HG02938 (cell line): Measurements from ENCODE around the gene PRICKLE2.

ENCODE experiments used
- ATAC-seq: cut with Tn5 transposase; IDR thresholded peaks from one replicate; pipeline ENCODE4 v1.9.1; 2021; ENCODE audit warnings: mild to moderate bottlenecking, moderate library complexity; ENCODE audit not compliant: unreplicated experiment

Gene PRICKLE2

DNA sequence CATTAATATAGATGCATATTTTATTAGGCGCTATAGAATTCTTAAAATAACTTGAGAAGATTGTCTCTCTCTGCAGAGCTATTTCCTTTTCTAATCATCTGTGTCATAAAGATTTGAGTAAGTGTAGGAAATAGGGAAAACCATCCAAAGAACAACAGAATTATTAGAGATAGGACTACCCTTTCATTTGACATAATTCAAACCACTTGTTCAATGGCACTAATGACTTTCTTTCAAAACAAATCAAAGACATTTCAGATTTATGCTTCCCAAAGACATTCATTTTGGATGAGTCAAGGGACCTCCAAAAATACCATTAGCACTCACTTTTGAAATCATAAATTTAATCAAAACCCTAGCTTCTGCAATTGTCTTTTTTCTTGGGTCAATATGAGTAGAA lies 29.5 kb downstream of the PRICKLE2 start:
- ATAC-seq = no peak

DNA sequence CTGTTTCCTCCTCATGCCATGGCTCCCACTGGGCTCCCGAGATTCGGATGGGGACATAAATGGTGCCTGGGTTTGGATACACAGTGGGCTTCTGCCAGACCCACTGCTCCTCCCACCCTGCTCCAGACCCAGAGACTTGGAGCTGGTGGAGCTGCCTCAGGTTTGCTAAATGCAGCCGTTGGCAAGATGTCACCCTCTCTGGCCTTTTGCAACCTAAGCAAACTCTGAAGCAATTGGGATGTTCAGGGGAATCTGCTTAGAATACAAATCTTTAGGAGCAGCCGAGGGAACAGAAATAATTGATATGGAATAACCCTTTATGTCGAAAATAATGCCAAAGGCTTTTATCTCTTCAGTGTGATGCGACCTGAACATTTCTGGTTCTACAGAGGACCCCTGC lies 33.4 kb downstream of the PRICKLE2 start:
- no peak for ATAC-seq

DNA sequence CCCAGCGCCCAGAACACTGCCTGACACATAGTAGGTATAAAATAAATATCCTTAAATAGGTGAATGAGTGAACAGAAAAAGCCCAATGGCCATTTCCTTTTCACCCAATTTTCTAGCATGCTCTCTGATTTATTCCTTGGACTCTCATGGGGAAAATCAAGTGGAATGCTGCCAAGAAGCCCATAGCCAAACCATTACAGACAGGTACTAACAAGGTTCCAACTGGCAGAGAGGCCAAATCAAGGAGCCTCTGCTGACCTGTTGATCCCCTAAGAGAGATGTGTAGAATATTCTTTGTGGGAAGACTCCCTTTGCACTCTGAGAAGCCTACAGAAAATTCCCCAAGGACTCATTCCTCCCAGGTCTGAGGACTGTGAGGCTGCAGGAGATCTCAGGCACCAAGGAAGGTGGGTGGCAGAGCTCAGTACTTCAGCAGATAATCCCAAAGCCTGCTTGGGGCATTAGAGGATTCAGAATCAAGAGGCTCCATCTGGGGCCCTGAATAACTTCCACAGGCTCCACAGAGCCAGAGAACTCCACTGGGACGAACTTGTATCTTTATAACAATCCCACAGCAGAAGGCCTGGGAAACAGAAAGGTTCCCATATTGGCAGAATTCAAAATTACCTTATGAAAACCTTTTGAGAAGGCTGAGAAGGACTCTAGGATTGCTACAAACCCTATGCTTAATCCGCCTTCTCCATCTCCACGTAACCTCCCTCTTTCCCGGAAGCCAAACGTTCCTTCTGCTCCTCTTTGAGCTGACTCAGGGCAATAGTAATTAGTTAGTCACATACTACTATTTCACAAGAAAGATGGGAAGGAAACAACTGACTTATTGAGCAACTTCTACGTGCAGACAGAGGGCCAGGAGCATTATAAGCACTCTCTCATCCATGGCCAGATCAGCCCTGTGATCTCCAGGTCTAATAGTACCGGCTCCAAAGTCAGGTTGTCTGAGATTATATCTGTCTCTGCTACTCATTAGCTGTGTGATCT lies 34.5 kb downstream of the PRICKLE2 start:
- no peak for ATAC-seq

DNA sequence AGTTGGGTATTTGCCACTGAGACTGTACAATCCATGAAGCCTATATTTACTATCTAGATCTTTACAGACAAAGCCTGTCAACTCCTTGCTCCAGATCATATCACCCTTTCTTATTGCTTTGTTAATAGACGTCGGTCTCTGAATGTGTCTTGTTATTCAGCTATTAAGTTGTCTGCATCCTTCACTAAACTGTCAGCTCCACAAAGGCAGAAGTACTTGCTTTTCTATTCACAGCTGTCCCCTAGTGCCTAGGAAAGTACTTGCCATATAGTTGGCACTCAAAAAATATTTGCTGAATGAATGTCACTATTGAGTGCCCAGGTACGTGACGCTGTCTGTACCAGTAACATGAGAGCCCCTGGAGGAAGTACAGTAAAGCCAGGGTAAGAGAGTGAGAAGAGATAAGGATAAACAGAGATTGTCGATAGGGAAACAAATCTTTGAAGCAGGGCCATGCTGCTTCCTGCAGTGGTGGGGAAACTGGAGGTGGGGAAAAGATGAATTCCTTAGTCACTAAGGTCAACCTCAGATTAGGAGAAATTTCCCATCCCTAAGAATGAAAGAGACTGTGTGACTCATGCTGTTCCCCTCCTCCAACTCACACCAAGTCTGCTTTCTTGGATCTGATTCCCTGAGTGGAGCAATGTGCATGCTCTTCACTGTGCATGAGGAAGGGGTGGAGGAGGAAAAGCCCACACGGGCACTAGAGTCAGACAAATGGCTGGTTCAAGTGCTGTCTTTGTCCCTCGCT lies 36.3 kb downstream of the PRICKLE2 start:
- no peak for ATAC-seq

DNA sequence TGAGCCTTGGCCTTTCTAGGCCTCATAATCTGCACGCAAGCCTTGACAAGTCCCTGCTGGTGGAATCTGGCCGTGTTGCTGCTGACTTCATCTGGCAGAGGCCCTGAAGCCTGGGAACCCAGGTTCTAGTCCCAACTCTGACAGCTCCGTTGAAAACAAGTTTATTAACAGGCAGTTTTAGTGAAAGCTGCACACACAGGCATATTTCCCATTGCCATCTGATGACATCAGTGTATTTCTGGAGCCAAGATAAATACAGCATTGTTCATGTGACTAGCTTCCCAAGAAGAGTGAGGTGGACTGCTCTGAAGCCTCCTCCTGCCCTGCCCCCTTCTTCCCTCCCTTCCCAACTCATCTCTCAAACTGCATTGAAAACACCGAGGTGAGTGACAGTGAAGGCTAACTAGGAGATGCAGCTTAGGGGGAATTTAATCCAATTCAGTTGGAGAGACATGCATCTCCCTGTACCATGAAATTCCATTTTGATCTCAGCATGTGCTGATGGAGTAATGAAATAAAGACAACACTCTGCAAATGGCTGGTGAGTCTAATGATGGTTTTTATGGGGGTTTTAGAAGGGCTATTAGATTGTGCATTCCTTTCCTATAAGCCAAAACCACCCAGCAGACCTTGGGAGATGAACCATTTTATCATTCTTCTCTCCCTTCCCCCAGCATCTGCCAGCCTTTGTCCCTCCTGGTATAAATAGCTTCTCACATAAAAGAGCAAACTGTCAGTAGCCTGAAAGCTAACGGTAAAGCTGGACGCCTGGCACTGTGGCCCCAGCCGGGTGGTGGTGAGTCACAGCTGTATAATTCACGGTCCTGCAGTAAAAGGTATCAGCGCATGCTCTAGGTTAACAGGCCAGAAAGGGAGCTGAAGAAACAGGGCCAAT lies 38.0 kb downstream of the PRICKLE2 start:
- ATAC-seq = no peak

DNA sequence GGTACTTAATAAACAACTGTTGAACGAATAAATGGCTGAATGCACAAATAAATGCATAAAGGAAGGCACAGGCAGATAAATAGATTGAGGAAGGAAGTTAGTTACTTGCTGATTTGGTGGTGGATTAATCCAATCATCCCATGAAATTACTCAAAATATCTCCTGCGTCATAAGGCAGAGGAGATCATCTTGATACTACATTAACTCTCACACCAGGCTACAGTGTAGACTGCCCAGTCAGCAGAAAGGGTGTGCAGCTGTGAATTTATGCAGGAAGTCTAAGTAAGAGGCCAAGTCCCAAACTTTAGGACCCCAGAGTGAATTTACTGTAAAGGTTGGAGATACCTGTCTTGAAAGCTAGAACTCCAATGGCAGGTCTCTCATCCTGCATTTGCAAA lies 38.6 kb downstream of the PRICKLE2 start:
- ATAC-seq = no peak

DNA sequence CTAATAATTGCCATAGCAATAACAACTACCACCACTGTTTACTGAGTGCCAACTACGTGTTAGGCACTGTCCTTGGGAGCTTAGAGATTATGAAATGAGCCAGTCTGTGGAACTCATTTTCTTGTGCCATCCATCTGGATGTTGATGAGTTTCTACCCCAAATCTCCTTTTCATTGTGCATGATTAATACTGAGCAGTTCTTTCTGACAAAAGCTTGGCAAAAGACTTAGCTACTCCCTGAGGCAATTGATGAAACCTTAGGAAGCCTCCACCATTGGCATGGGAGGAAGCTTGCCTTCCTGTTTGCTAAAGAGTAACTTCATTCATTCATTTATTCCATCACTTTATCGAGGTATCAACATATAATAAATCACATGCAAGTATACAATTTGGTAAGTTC lies 39.8 kb downstream of the PRICKLE2 start:
- no peak for ATAC-seq

DNA sequence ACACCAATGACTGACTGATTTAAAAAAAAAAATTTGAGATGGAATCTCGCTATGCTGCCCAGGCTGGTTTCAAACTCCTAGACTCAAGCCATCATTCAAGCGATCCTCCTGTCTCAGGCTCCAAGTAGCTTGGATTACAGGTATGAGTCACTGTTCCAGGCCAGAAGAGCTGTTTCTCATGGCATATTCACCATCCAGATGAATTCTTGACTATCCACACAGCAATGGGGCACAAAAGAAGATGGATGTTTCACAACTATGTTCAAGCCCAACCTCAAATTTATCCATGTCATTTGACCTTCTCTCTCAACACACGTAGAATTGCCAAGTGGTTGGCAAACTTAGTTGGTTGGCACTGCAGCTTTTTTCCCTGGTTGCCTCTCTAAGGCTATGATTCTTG lies 40.6 kb downstream of the PRICKLE2 start:
- no peak for ATAC-seq

DNA sequence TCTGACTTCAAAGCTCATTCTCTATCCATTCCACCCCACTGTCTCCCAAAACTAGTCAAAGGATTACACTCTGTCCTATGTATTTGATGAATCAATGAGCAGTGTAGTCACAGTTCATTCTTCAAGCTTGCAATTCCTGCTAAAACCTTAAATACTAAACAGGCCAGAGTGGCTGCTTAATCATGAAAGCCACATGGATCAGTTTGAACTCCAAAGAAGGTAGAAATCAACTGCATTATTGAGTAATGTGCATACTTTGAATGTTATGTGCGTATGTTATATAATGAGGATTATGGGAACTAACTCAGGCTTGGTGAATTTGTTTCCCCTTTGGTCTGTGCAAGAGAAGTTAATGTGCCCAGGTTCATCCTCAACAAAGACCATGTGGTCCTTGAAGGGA lies 45.4 kb downstream of the PRICKLE2 start:
- no peak for ATAC-seq

DNA sequence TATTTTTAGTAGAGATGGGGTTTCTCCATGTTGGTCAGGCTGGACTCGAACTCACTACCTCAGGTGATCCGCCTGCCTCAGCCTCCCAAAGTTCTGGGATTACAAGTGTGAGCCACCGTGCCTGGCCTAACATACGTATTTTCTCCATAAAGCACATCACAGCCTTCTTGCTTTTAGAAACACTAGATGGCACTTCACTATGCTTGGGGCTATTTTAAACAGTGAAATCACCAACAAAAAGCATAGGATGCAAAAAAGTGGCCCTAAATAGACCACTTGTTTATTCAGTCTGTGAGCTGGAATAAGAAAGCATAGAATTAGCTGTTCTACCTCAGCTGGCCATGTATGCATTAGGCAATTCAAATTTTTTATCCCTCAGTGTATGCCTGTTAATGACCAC lies 46.0 kb downstream of the PRICKLE2 start:
- no peak for ATAC-seq

DNA sequence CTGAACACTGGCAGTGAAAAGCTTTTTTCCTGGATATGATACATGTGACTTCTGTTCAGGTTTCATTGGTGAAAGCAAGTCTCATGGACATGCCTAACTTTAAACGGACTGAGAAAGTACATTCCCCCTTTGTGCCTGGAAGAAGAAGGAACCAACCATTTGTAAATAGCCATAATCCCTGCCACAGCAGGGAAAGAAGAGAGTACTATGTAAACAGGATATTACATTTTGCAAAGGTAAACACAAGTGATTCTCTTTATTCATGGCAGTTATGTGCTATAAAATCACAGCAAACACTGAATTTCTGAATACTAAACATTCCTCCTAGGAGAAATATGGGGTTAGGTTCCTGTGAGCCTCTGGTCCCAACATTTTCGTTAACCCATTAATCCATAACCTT lies 46.8 kb downstream of the PRICKLE2 start:
- ATAC-seq = no peak

DNA sequence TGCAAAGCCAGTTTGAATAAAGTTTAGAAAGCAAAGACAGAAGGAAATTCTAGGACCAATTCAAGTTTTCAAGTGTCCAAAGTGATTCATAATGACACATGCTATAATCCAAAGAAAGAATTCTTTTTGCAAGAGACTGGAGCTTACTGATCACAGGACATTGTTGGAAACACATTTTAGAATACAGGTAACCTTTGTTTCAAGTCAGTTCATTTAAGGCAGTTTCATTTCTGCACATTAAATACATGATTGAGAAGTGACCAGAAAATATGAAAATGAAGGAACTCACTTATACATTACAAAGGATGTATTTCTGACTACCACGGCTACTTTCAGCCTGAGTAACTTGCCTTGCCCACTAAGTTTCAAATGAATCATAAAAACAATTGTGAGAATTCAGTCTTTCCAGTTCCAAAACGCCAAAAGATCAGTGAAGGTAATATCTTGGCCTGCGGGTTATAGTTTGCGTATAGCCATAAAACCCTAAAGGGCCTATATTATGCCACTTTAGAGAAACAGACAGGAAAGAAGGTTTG lies 48.7 kb downstream of the PRICKLE2 start:
- no peak for ATAC-seq

DNA sequence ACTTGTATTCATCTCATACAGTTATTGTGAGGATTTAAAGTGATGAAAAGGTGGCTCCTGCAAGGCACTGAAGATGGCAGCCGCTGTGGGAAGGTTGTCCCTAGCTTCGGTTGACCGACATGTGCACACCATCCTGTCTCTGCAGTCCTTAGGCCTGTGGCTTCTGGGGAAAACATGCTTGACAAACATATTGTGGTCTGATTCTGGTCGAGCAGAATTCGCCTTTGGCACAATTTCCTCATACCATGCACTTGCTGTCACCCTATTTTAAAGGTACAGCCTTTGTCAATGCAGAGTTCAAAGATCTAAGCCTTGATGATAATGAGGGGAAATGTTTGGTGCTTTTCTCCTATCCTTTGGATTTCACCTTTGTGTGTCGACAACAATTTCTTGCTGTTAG lies 50.9 kb downstream of the PRICKLE2 start:
- ATAC-seq = no peak

DNA sequence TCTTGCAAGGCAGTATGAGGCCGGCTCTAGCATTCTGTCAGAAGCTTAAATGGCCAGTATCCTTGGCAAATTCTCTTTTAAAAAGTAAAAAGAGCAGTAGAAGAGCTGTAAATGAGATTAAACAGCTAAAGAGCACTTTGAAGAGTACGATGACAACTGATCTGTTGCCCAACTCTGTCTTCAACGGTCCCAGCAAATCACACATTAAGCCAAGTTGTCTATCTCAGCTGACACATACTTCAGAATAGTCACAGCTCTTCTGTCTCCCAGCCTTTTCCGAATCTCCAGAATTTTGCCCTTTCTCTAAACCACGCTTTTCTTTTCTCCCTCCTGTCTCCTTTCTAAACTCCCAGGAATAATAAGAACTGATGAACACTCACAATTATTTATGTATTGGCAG lies 51.7 kb downstream of the PRICKLE2 start:
- ATAC-seq = no peak

DNA sequence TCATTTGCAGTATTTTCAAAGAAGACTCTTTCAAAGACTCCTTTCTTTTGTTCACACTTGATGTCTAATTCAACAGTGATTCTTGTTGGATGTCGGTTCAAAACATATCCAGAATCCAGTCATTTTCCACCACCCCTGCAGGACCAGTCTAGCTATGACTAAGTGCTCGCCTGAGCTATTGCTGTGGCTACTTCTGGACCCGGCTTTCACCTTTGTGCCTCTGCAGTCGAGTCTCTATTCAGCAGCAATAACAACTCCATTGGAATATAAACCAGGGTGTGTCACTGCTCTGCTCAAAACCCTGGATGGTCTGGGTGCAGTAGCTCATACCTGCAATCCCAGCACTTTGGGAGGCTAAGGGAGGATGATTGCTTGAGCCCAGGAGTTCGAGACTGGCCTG lies 55.0 kb downstream of the PRICKLE2 start:
- no peak for ATAC-seq

DNA sequence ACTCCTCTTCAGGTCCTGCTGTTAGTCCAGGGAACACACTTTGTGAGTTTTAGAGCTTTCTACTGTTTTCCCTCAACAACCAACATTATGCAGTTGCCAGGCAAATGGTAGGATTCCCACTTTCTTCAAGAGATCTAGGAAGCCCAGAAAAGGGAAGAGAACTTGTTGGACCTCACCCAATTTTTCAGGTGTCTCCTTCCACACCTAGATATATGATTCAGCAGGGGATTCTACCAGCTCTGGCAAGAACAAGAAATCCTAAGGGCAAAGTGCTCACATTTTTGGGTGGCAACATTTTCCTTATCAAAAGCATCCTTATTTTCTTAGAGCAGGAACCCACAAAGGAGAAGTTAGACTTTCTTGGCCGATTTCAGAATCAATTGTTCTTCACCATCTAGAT lies 57.4 kb downstream of the PRICKLE2 start:
- no peak for ATAC-seq

DNA sequence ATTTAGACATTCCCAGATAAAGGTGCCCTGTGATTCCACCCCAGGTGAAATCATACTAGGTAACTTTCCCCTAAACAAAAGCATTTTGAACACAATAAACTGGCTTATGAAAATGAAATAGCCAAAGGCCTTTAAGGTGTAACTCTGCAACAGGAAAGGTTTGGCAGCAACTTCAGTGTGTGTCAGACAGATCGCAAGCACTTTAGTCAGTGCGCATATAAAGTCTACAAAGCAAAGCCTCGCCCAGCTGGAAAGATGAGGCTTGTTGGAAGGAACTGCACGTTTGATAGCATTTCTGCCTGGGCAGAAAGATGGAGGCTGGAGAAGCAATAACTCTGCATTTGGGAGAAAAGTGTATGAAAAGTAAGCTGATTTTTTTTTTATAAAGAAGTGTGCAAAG lies 57.9 kb downstream of the PRICKLE2 start:
- no peak for ATAC-seq

DNA sequence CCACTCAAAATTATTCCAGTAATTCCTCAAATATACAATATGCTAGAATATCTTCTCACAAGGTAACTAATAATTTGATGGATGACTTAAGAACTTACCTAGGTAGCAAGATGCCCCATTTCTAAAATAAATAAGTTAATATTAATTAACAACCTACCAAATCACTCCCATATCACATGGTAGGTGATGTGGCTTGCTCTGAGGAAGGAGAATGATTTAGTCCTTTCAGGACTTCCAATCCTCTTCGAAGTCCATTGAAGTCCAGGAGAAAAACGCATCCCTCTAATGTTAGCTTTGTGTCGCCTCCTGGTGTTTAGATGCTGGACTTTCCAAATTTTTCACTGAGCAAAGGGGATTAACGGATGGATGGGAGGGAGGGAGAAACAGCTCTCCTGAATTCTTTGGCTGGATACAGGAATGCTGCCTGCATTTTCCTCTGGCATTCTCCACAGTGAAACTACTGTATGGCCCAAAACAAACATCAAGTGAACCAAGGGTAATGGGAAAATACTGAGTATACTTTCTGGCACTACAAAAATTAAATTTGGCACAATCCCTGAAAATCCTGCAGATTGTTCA lies 58.6 kb downstream of the PRICKLE2 start:
- no peak for ATAC-seq

DNA sequence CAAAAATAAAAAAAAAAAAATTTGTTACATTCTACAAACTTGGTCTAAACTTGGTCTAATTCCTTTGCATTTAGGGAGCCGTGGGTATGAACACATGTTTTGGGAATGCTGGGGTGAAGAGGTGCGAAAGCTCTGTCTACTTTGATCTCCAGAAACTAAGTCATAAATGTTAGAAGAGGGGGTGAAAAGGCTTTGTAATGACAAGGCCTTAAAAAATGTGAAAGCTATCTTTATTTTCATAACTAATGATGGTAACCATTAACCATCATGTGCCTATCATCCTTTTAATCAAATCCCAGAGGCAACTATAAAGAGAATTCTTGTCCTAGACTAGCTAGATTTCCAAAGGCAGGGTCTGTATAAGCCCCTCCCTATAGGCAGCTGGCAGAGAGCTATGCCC lies 60.9 kb downstream of the PRICKLE2 start:
- no peak for ATAC-seq

DNA sequence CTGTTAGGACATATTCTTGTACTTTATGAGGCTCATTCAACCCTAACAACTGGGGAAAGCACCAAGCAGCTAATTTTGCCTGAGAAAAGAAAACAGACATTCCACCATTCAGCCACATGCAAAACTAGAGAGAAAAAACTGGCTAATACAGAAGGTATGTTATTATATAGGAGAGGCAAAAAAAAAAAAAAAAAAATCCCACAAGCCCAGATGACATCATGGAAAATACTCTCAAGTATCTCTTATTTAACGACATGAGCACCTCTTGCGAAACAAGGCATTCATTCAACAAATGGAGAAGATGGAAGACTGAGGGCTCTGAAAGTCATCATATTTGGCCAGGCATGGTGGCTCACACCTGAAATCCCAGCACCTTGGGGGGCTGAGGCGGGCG lies 61.5 kb downstream of the PRICKLE2 start:
- ATAC-seq = no peak
